ENCODE measurements around the gene MRPS22. TPM values are rescaled to one million over a fixed set of nuclear protein-coding genes. Genes with fewer than 3 reads are reported as not detected.

The MRPS22 gene
- total and polyA plus RNA-seq, 9 of the 15 experiments (the other 6 are each of a cell fraction or from before 2014, with no cell fraction given), result 148 to 397 (median 229) TPM

GRCh38 chr3:139364549-139364948, 20.7 kb downstream of the MRPS22 start:
- no peak for ATAC-seq

GRCh38 chr3:139374099-139374498, 30.3 kb downstream of the MRPS22 start:
- in situ Hi-C loops (cut with MboI) (no loop called here), intact Hi-C loops (cut with micrococcal nuclease) (no loop called here)
- no TSS peak for BruUV-seq (replicated peaks)
- no peak overlapping the region for H3K4me3 ChIP-seq
- no peaks in the 10 kb centered on the region for H3K27me3 ChIP-seq (ENCODE audit: control insufficient read depth in 2 of 2, insufficient read depth in 2 of 2, low read length in 2 of 2)
- no peak overlapping the region for H3K4me2 ChIP-seq (ENCODE audit: insufficient read depth, low read length)
- no peak overlapping the region for H3K9ac ChIP-seq (ENCODE audit: insufficient read depth in 1 of 2, low read depth in 2 of 2, low read length in 2 of 2)
- H3K79me2 ChIP-seq (ENCODE audit: control insufficient read depth, insufficient read depth, low read length), result no peaks in the 10 kb centered on the region
- H4K20me1 ChIP-seq (replicated peaks; ENCODE audit: control insufficient read depth, insufficient read depth, low read length), result no peaks in the 10 kb centered on the region
- H3K9me3 ChIP-seq (replicated peaks; ENCODE audit: control insufficient read depth, insufficient read depth, low read depth, low read length), result no peaks in the 10 kb centered on the region
- H2AFZ ChIP-seq (ENCODE audit: low read depth, low read length), result no peak overlapping the region
- CTCF ChIA-PET (ENCODE audit: low intra/inter-chr PET ratio), result no interaction called here
- POLR2A ChIA-PET, result interaction anchor here (1.5 kb wide), 1 partner anchor 14 kb away, joined by 3 read pairs; no protein-coding TSS in a partner anchor
- DNase-seq (ENCODE audit: extremely low read depth in 1 of 4, low spot score in 3 of 4), result no peak
- no peak for ATAC-seq
- peaks cover 90% of the 10 kb centered on the region for H3K36me3 ChIP-seq (ENCODE audit: control insufficient read depth, insufficient read depth, low read length)
- H3K9me1 ChIP-seq (ENCODE audit: control insufficient read depth, insufficient read depth, low read length), result no peaks in the 10 kb centered on the region
- no peak overlapping the region for H3K27ac ChIP-seq (ENCODE audit: extremely low read depth, low read depth, low read length)
- no peaks in the 10 kb centered on the region; a peak in 1 of 5 replicates for H3K4me1 ChIP-seq (replicated peaks in 1 of 2; ENCODE audit: control insufficient read depth in 2 of 2, insufficient read depth in 2 of 2, low read length in 2 of 2)
- WGBS (ENCODE audit: insufficient coverage, low coverage, missing lambda C conversion rate), result 85% methylated on average over 2 of the region's 2 CpGs
- no peak for FAIRE-seq
- TF ChIP-seq CHD4 (IDR thresholded peaks at IDR 0.05; ENCODE audit: insufficient read depth, insufficient replicate concordance, low read depth, low read length, poor library complexity, severe bottlenecking) (no peak), KAT2B (IDR thresholded peaks at IDR 0.05; ENCODE audit: low read depth, low read length) (no peak), MYC (IDR thresholded peaks at IDR 0.05; ENCODE audit: low read depth, low read length) (no peak), MYC (CRISPR knock-in tag; IDR thresholded peaks at IDR 0.05; ENCODE audit: borderline replicate concordance, low read depth) (no peak), ZNF780A (CRISPR knock-in tag; IDR thresholded peaks at IDR 0.05) (no peak), STAT5B (CRISPR knock-in tag; IDR thresholded peaks at IDR 0.05) (no peak), NONO (IDR thresholded peaks at IDR 0.05; ENCODE audit: low read depth in 2 of 2, low read length in 1 of 2) (no peak), MYNN (IDR thresholded peaks at IDR 0.05) (no peak), MYNN (CRISPR knock-in tag; IDR thresholded peaks at IDR 0.05) (no peak), FOXK2 (conservative IDR thresholded peaks at IDR 0.05 in 1 of 2, IDR thresholded peaks at IDR 0.05 in 1 of 2; ENCODE audit: low read depth in 2 of 2) (no peak), GABPB2 (CRISPR knock-in tag; conservative IDR thresholded peaks at IDR 0.05) (no peak), ZNF280A (IDR thresholded peaks at IDR 0.05; ENCODE audit: low read depth, partially characterized antibody) (no peak), HDAC1 (IDR thresholded peaks at IDR 0.05) (no peak), TAF9B (IDR thresholded peaks at IDR 0.05; ENCODE audit: partially characterized antibody) (no peak), NR1H2 (CRISPR knock-in tag; IDR thresholded peaks at IDR 0.05) (no peak)

More at GRCh38 chr3:139364549-139364948, 20.7 kb downstream of the MRPS22 start:
- TF ChIP-seq PHF8 (IDR thresholded peaks at IDR 0.05; ENCODE audit: borderline replicate concordance, low read length) (no peak), CEBPB (tag; IDR thresholded peaks at IDR 0.05) (peak; percentile 51), TSC22D4 (tag; IDR thresholded peaks at IDR 0.05) (no peak), CEBPG (CRISPR knock-in tag; IDR thresholded peaks at IDR 0.05) (no peak), CEBPG (tag; conservative IDR thresholded peaks at IDR 0.05 in 1 of 2, IDR thresholded peaks at IDR 0.05 in 1 of 2) (0 out of 4 replicates have a peak, but pooled peaks of 1 of the 2 experiments have one; percentile 19)
- intact Hi-C loops (cut with micrococcal nuclease), result no loop called here
- DNase-seq (ENCODE audit: extremely low read depth in 1 of 4, low spot score in 3 of 4), result no peak
- BruUV-seq (replicated peaks), result no TSS peak
- H4K20me1 ChIP-seq (replicated peaks; ENCODE audit: control insufficient read depth, insufficient read depth, low read length), result no peaks in the 10 kb centered on the region
- H3K9me1 ChIP-seq (ENCODE audit: control insufficient read depth, insufficient read depth, low read length), result no peaks in the 10 kb centered on the region
- no peak overlapping the region for H3K4me2 ChIP-seq (ENCODE audit: insufficient read depth, low read length)
- H3K4me1 ChIP-seq (replicated peaks in 1 of 2; ENCODE audit: control insufficient read depth in 2 of 2, insufficient read depth in 2 of 2, low read length in 2 of 2), result no peaks in the 10 kb centered on the region
- POLR2A ChIA-PET, result interaction anchor here (0.6 to 1.2 kb wide), 3 partner anchors 25 to 210 kb away, joined by 3 to 5 read pairs (median 3); no protein-coding TSS in a partner anchor
- FAIRE-seq, result no peak
- in situ Hi-C loops (cut with MboI), result no loop called here
- H3K27ac ChIP-seq (ENCODE audit: extremely low read depth, low read depth, low read length), result no peak overlapping the region
- H2AFZ ChIP-seq (ENCODE audit: low read depth, low read length), result no peak overlapping the region
- H3K27me3 ChIP-seq (ENCODE audit: control insufficient read depth in 2 of 2, insufficient read depth in 2 of 2, low read length in 2 of 2), result no peaks in the 10 kb centered on the region
- H3K36me3 ChIP-seq (ENCODE audit: control insufficient read depth, insufficient read depth, low read length), result peaks cover 96% of the 10 kb centered on the region
- no peak overlapping the region for H3K4me3 ChIP-seq
- no peak overlapping the region for H3K9ac ChIP-seq (ENCODE audit: insufficient read depth in 1 of 2, low read depth in 2 of 2, low read length in 2 of 2)
- WGBS (ENCODE audit: insufficient coverage, low coverage, missing lambda C conversion rate), result 100% methylated on average over 1 of the region's 1 CpG
- no peaks in the 10 kb centered on the region; the same call in 2 of the 3 replicates for H3K79me2 ChIP-seq (ENCODE audit: control insufficient read depth, insufficient read depth, low read length)
- H3K9me3 ChIP-seq (replicated peaks; ENCODE audit: control insufficient read depth, insufficient read depth, low read depth, low read length), result no peaks in the 10 kb centered on the region
- CTCF ChIA-PET (ENCODE audit: low intra/inter-chr PET ratio), result no interaction called here
